ENCODE measurements around the gene TRIM17.
A peak's percentile ranks its signal among the peaks of the same experiment; 100 is the strongest.

GRCh38 chr1:228416217-228416933 lies at the start of gene TRIM17:
- TF ChIP-seq CTCF (IDR thresholded peaks at IDR 0.05): peak in 1 of 4 experiments; percentile 13
- no peak for TF ChIP-seq EP300 (IDR thresholded peaks at IDR 0.05)
- TF ChIP-seq POLR2A (IDR thresholded peaks at IDR 0.05): no peak
